Neural cell (in vitro differentiated cells): ENCODE measurements around the gene SLC38A11. TPM values are rescaled to one million over a fixed set of nuclear protein-coding genes. Genes with fewer than 3 reads are reported as not detected.
"Not testable (repeated sequence)": the region's sequence is repeated elsewhere in the genome, so short reads cannot be mapped to it uniquely, and the experiment has no call there.

ENCODE experiments used
- H2AFZ ChIP-seq: fragments of 200-600, 300-800 bp; sonication (generic), shearing (Covaris generic); 2 replicates; pipeline ENCODE4 v1.6.0; 2014; ENCODE audit warnings: low read depth, mild to moderate bottlenecking, antibody characterized with exemption, low read length, moderate library complexity
- H3F3A ChIP-seq: fragments of 200-600 bp; shearing (Covaris generic); 2 replicates; pipeline ENCODE4 v1.6.1; 2016; ENCODE audit warnings: mild to moderate bottlenecking, moderate library complexity, mixed read lengths, antibody characterized with exemption, low read length; ENCODE audit not compliant: insufficient read depth, poor library complexity, severe bottlenecking
- H3K27ac ChIP-seq: fragments of 200-600, 300-800 bp; sonication (generic), shearing (Covaris generic); 2 replicates; pipeline ENCODE4 v1.5.1; 2014; ENCODE audit warnings: mild to moderate bottlenecking, low read length, moderate library complexity
- H3K27me3 ChIP-seq: fragments of 300-800, 200-600 bp; sonication (generic), shearing (Covaris generic); 2 replicates; pipeline ENCODE4 v1.6.0; 2014; ENCODE audit warnings: mild to moderate bottlenecking, low read depth, low read length, moderate library complexity; ENCODE audit not compliant: insufficient read depth
- H3K36me3 ChIP-seq: fragments of 300-800, 200-600 bp; sonication (generic), shearing (Covaris generic); 2 replicates; pipeline ENCODE4 v1.5.1; 2014; ENCODE audit warnings: mild to moderate bottlenecking, antibody characterized with exemption, low read length, moderate library complexity; ENCODE audit not compliant: insufficient read depth
- H3K4me2 ChIP-seq: fragments of 300-800, 200-600 bp; sonication (generic), shearing (Covaris generic); 2 replicates; pipeline ENCODE4 v1.6.0; 2014; ENCODE audit warnings: mild to moderate bottlenecking, low read length
- H3K4me3 ChIP-seq: fragments of 300-800, 200-600 bp; sonication (generic), shearing (Covaris generic); 2 replicates; pipeline ENCODE4 v1.5.1; 2014; ENCODE audit warnings: mild to moderate bottlenecking, low read length, moderate library complexity
- H3K79me2 ChIP-seq: fragments of 200-600 bp; shearing (Covaris generic); replicated peaks from 2 replicates; pipeline ENCODE4 v1.6.0; 2014; ENCODE audit warnings: mild to moderate bottlenecking, low read length, moderate library complexity; ENCODE audit not compliant: insufficient read depth
- H3K9ac ChIP-seq: fragments of 300-800, 200-600 bp; sonication (generic), shearing (Covaris generic); 2 replicates; pipeline ENCODE4 v1.6.1; 2016; ENCODE audit warnings: mild to moderate bottlenecking, low read length, mixed read lengths
- H3K9me2 ChIP-seq: fragments of 200-600 bp; shearing (Covaris generic); 2 replicates; pipeline ENCODE4 v1.6.1; 2016; ENCODE audit warnings: mild to moderate bottlenecking, low read length, mixed read lengths; ENCODE audit not compliant: insufficient read depth
- H3K9me3 ChIP-seq: fragments of 200-600, 300-800 bp; sonication (generic), shearing (Covaris generic); 2 replicates; pipeline ENCODE4 v1.6.1; 2016; ENCODE audit warnings: mild to moderate bottlenecking, mixed run types, low read length, moderate library complexity, mixed read lengths
- H4K20me1 ChIP-seq: fragments of 200-600 bp; shearing (Covaris generic); 2 replicates; pipeline ENCODE4 v1.6.1; 2016; ENCODE audit warnings: mild to moderate bottlenecking, mixed run types; ENCODE audit not compliant: insufficient read depth
- CTCF ChIP-seq: fragments of 450-650 bp; IDR thresholded peaks from 2 replicates; pipeline ENCODE4 v1.5.1; 2014; ENCODE audit warnings: antibody characterized with exemption, mild to moderate bottlenecking, moderate library complexity; ENCODE audit not compliant: poor library complexity, severe bottlenecking
- EP300 ChIP-seq: fragments of 450-650 bp; conservative IDR thresholded peaks from 2 replicates; pipeline ENCODE4 v1.6.1; 2014; ENCODE audit warnings: antibody characterized with exemption, mild to moderate bottlenecking, moderate library complexity; ENCODE audit not compliant: poor library complexity, severe bottlenecking
- EZH2 ChIP-seq: fragments of 200-600, 300-800 bp; shearing (Covaris generic), sonication (generic); IDR thresholded peaks from 2 replicates; pipeline ENCODE4 v1.6.1; 2014; ENCODE audit warnings: antibody characterized with exemption, low read length, borderline replicate concordance, mild to moderate bottlenecking; ENCODE audit not compliant: insufficient read depth, poor library complexity, severe bottlenecking
- MXI1 ChIP-seq: fragments of 450-650 bp; conservative IDR thresholded peaks from 2 replicates; pipeline ENCODE4 v1.6.1; 2014; ENCODE audit warnings: antibody characterized with exemption, mild to moderate bottlenecking; ENCODE audit not compliant: poor library complexity, severe bottlenecking
- POLR2AphosphoS5 ChIP-seq: IDR thresholded peaks from 2 replicates; pipeline ENCODE4 v1.6.1; 2012
- RAD21 ChIP-seq: fragments of 450-650 bp; conservative IDR thresholded peaks from 2 replicates; pipeline ENCODE4 v1.6.1; 2014; ENCODE audit warnings: antibody characterized with exemption, mild to moderate bottlenecking, moderate library complexity
- REST ChIP-seq: IDR thresholded peaks from 2 replicates; pipeline ENCODE4 v1.6.1; 2012; ENCODE audit warnings: borderline replicate concordance
- SMC3 ChIP-seq: fragments of 450-650 bp; conservative IDR thresholded peaks from 2 replicates; pipeline ENCODE4 v1.6.1; 2014; ENCODE audit warnings: antibody characterized with exemption, mild to moderate bottlenecking, moderate library complexity; ENCODE audit not compliant: poor library complexity
- TAF1 ChIP-seq: IDR thresholded peaks from 2 replicates; pipeline ENCODE4 v1.6.1; 2012; ENCODE audit warnings: low read depth
- polyA plus RNA-seq: library from polyadenylated mRNA; depleted of rRNA; stranded (reverse); fragments of >200 nt; gene quantifications from 2 replicates; pipeline ENCODE4 v1.2.3, GENCODE V29; 2014

SLC38A11 gene
- polyA plus RNA-seq, 1 donor from 2014 or later: not detected

GRCh38 chr2:164868563-164869419 lies 86.5 kb downstream of the SLC38A11 start:
- Histone ChIP-seq H3K4me3 (no peak overlapping the region), H3K9me3 (no peaks in the 10 kb centered on the region), H3K9ac (no peak overlapping the region), H3K9me2 (no peaks in the 10 kb centered on the region), H3K36me3 (no peaks in the 10 kb centered on the region), H4K20me1 (no peaks in the 10 kb centered on the region), H3K27ac (no peak overlapping the region), H2AFZ (no peak overlapping the region), H3K27me3 (no peaks in the 10 kb centered on the region), H3K4me2 (no peak overlapping the region), H3K79me2 (no peaks in the 10 kb centered on the region), H3F3A (no peaks in the 10 kb centered on the region)
- no peak for TF ChIP-seq MXI1
- TF ChIP-seq REST: no peak
- TF ChIP-seq POLR2AphosphoS5: no peak
- no peak for TF ChIP-seq EZH2
- TF ChIP-seq CTCF: no peak
- TF ChIP-seq EP300: no peak
- no peak for TF ChIP-seq RAD21
- no peak for TF ChIP-seq TAF1
- TF ChIP-seq SMC3: no peak

- Histone ChIP-seq H3K27me3 (no peaks in the 10 kb centered on the region), H4K20me1 (no peaks in the 10 kb centered on the region), H3K79me2 (no peaks in the 10 kb centered on the region), H3K9ac (no peak overlapping the region), H3F3A (no peaks in the 10 kb centered on the region), H3K9me2 (no peaks in the 10 kb centered on the region), H3K36me3 (no peaks in the 10 kb centered on the region), H3K27ac (no peak overlapping the region), H3K4me3 (no peak overlapping the region), H3K4me2 (no peak overlapping the region), H2AFZ (no peak overlapping the region), H3K9me3 (no peaks in the 10 kb centered on the region)
- TF ChIP-seq CTCF (no peak), MXI1 (no peak), SMC3 (no peak), EP300 (no peak), EZH2 (no peak), TAF1 (no peak)
Measured at GRCh38 chr2:164867779-164868397, 87.4 kb downstream of the SLC38A11 start.

- not testable (repeated sequence) for H3K4me3 ChIP-seq
Measured at GRCh38 chr2:164866381-164866780, 88.9 kb downstream of the SLC38A11 start.

More at GRCh38 chr2:164866381-164866780, 88.9 kb downstream of the SLC38A11 start:
- H3K9ac ChIP-seq, H3K4me2 ChIP-seq, H3F3A ChIP-seq, H3K27me3 ChIP-seq, H3K9me2 ChIP-seq, H2AFZ ChIP-seq, H3K79me2 ChIP-seq, H3K27ac ChIP-seq, H3K36me3 ChIP-seq, H3K9me3 ChIP-seq, H4K20me1 ChIP-seq: not testable (repeated sequence)
